ENCODE measurements around the gene SMARCD1.
A peak's percentile ranks its signal among the peaks of the same experiment; 100 is the strongest.

SMARCD1 gene

DNA sequence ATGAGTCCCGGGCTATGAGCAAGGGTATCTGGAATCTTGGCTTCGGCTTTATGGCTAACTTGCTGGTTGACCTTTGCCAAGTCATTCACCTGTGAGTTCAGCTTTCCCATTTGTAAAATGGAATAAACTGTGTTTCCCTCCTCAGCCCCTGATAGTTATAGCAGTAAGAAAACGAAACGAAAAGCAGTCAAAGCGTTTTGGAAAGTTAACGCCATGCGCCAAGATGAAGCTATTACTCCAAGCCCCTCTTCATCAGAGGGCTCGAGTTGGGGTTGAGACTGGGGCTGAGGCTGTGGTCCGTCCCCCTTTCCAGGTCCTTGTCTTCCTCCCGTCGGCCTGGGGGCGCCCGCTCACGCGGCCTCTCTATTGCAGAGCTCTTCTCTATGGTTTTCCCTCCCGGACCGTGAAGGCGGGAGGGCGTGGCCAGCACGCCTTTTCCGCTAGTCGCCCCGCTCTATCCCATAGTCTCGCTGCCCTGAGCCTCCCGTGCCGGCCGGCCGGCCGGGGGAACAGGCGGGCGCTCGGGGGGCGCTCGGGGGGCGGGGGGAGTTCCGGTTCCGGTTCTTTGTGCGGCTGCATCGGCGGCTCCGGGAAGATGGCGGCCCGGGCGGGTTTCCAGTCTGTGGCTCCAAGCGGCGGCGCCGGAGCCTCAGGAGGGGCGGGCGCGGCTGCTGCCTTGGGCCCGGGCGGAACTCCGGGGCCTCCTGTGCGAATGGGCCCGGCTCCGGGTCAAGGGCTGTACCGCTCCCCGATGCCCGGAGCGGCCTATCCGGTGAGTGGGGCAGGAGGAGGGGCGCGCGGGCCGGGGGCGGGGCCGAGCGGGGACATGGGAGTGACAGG lies at the start of gene SMARCD1:
SMARCD1 (plus strand) TSS at position 568 of the 840 bp plus-strand sequence; CDS start at position 596, 28 bp downstream.
- peak; percentile 90 for DNase-seq (ENCODE audit: low read depth)
- peak within 1 kb of the TSS; percentile 90 for H3K4me3 ChIP-seq (ENCODE audit: low read length)
- TF ChIP-seq, protein P1, sequence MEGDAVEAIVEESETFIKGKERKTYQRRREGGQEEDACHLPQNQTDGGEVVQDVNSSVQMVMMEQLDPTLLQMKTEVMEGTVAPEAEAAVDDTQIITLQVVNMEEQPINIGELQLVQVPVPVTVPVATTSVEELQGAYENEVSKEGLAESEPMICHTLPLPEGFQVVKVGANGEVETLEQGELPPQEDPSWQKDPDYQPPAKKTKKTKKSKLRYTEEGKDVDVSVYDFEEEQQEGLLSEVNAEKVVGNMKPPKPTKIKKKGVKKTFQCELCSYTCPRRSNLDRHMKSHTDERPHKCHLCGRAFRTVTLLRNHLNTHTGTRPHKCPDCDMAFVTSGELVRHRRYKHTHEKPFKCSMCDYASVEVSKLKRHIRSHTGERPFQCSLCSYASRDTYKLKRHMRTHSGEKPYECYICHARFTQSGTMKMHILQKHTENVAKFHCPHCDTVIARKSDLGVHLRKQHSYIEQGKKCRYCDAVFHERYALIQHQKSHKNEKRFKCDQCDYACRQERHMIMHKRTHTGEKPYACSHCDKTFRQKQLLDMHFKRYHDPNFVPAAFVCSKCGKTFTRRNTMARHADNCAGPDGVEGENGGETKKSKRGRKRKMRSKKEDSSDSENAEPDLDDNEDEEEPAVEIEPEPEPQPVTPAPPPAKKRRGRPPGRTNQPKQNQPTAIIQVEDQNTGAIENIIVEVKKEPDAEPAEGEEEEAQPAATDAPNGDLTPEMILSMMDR (conservative IDR thresholded peaks at IDR 0.05; ENCODE audit: low read length) = peak; percentile 62

DNA sequence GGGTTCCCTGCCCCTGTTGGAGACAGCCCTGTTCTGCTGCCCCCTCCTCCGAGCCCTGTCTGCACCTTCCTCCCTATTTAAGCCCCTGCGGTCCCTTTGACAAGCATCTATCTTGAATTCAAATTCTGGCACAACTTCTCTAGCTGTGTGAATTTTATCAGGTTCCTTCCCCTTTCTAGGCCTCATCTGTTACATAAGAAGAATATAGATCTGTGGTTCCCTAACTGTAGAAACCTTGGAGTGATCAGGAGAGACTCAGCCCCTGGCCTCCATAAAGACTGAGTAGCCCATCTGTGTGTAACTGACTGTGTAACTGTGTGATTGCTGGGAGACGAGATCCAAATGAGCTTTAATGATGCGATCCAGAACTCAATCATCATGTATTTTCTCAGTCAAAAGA lies 46.8 kb upstream of the SMARCD1 start:
- TF ChIP-seq, protein P1 (conservative IDR thresholded peaks at IDR 0.05; ENCODE audit: low read length) = no peak
- DNase-seq (ENCODE audit: low read depth) = no peak
- no peak overlapping the region for H3K4me3 ChIP-seq (ENCODE audit: low read length)

DNA sequence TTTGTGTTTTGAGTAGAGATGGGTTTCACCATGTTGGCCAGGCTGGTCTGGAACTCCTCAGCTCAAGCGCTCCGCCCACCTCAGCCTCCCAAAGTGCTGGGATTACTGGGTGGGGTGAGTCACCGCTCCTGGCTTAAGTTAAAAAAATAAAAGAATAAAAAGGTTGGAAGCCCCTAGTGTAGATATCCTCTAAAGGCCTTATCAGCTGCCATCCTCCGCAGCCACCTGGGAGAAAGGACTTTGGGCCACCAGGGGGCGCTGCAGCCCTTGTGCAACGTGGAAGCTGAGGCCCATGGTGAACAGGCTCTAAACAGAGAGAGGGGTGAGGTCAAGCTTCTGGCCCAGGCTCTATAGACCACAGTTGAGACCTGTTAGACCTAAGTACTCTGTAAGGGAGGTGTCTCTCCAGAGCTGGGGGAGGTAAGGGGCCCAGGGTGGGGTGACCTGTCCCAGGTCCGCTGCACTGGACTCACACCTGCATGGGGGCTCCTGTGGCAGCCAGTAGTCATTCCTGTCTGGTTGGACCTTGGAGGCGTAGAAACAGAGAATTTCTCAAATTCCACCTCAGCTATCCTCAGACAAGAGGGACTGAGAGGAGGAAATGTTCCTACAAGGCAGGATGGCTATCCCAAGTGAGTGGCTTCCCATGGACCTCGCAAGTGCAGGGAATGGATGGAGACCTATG lies 45.8 kb upstream of the SMARCD1 start:
- no peak overlapping the region for H3K4me3 ChIP-seq (ENCODE audit: low read length)
- peak; percentile 64 for DNase-seq (ENCODE audit: low read depth)
- TF ChIP-seq, protein P1 (conservative IDR thresholded peaks at IDR 0.05; ENCODE audit: low read length) = peak; percentile 82

DNA sequence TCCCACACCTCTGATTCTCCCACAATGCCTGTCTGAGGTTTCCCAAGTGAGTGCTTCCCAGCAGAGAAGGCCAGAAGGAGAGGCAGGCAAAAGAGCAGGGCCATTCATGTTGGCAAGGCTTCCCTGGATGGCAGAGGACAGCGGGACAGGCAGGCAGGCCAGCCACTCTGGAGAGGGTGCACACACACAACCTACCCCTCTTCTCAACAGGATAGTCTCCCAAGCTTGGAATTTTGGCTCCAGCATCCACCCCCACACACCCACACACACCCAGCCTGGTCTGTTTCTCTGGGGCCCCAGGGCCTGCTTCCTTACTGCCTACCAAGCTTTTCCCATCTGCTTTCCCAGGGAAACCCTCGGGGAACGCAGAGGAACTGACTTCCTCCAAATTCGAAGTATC lies 44.5 kb upstream of the SMARCD1 start:
- no peak overlapping the region for H3K4me3 ChIP-seq (ENCODE audit: low read length)
- no peak for DNase-seq (ENCODE audit: low read depth)
- TF ChIP-seq, protein P1 (conservative IDR thresholded peaks at IDR 0.05; ENCODE audit: low read length) = no peak

DNA sequence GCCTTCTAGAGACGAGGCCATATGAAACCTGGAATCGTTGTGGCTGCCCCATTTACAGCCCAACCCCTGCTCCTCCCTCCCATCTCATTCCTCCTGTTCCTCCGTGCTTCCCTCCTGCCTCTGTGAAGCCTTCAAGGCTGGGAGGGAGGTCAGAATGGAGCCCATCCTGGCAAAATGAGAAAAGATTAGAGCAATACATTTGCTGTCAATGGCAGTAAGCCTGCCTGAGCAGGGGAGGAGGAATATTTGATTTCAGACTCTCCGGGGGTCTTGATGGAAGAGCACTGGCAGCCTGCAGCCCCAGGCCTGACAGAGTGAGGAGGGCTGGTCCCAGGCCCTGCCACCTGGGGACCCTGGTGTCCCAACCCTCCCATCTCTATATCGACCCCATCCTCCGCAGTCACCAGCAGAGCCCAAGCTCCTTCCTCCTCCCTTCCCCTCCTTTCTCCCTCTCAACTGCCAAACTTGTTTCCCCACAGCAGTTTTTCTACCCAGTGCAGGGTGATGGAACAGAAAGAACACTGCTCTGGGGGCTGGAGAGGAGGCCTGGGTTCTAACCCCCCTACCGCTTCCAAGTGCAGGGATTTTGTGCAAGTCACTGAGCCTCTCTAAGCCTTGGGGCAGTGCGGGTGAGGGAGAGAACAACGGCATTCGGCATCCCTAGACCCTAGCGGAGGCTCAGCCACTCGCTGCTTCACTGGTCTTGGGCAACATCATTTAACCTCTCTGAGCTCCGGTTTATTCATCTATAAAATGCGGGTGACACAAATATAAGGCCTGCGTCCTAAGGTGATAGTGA lies 43.9 kb upstream of the SMARCD1 start:
- no peak for DNase-seq (ENCODE audit: low read depth)
- TF ChIP-seq, protein P1 (conservative IDR thresholded peaks at IDR 0.05; ENCODE audit: low read length) = no peak
- H3K4me3 ChIP-seq (ENCODE audit: low read length) = no peak overlapping the region

DNA sequence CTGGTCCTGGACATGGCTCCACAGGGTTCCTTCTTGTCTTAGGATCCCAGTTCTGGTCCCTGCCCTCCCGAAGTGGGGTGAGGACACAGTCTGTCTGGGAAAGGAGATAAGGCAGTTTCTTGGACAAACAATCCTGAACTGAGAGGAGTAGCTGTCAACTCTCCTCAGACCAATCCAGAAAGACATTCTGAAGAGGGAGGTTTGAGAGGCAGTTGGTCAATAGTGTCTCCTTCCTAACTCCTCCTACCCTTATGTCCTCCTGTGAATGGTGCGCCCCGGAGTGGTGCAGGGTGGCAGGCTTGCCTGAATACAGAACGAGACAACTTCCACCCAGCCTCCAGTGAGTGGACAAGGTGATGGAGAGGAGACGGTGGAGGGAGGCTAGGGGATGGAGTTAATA lies 43.2 kb upstream of the SMARCD1 start:
- H3K4me3 ChIP-seq (ENCODE audit: low read length) = no peak overlapping the region
- TF ChIP-seq, protein P1 (conservative IDR thresholded peaks at IDR 0.05; ENCODE audit: low read length) = no peak
- no peak for DNase-seq (ENCODE audit: low read depth)

Measured in AG10803 (cell line).